ENCODE measurements around the gene TMED10.

The TMED10 gene

DNA sequence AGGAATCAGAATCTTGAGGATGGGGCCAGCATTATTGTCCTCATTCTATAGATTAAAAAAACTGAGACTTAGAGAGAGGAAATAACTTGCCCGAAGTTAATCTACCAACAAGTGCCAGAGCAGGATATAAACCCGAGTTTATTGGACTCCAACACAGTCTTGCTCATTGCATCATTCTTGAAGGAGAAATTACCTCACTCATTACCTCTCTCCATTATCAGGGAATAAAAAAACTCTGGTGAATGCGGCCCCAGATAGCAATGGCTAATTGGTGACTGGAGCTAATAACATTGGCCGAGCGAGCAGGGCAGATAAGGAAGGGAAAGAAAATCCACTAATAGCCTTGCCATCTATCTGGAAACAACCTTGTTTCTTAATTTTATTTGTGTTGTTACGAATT lies 24.7 kb upstream of the TMED10 start:
- Histone ChIP-seq H3K27ac (ENCODE audit: low read length) (no peak overlapping the region), H2AFZ (ENCODE audit: low read depth, low read length) (no peak overlapping the region), H3K9me3 (ENCODE audit: insufficient read depth, low read length) (no peaks in the 10 kb centered on the region), H3K4me2 (ENCODE audit: low read length) (no peak overlapping the region), H3K4me1 (ENCODE audit: low read length) (peaks cover 8% of the 10 kb centered on the region), H3K79me2 (ENCODE audit: low read length) (no peaks in the 10 kb centered on the region), H3K27me3 (ENCODE audit: low read depth, low read length) (no peaks in the 10 kb centered on the region), H4K20me1 (ENCODE audit: insufficient read depth, low read length) (no peaks in the 10 kb centered on the region), H3K9ac (ENCODE audit: low read length) (no peak overlapping the region), H3K4me3 (ENCODE audit: low read length) (no peak overlapping the region), H3K36me3 (replicated peaks; ENCODE audit: low read depth, low read length) (no peaks in the 10 kb centered on the region)
- no peak for TF ChIP-seq EZH2phosphoT487 (IDR thresholded peaks at IDR 0.05; ENCODE audit: low read depth)
- TF ChIP-seq, protein P1, sequence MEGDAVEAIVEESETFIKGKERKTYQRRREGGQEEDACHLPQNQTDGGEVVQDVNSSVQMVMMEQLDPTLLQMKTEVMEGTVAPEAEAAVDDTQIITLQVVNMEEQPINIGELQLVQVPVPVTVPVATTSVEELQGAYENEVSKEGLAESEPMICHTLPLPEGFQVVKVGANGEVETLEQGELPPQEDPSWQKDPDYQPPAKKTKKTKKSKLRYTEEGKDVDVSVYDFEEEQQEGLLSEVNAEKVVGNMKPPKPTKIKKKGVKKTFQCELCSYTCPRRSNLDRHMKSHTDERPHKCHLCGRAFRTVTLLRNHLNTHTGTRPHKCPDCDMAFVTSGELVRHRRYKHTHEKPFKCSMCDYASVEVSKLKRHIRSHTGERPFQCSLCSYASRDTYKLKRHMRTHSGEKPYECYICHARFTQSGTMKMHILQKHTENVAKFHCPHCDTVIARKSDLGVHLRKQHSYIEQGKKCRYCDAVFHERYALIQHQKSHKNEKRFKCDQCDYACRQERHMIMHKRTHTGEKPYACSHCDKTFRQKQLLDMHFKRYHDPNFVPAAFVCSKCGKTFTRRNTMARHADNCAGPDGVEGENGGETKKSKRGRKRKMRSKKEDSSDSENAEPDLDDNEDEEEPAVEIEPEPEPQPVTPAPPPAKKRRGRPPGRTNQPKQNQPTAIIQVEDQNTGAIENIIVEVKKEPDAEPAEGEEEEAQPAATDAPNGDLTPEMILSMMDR (IDR thresholded peaks at IDR 0.05; ENCODE audit: low read depth, low read length), result no peak

DNA sequence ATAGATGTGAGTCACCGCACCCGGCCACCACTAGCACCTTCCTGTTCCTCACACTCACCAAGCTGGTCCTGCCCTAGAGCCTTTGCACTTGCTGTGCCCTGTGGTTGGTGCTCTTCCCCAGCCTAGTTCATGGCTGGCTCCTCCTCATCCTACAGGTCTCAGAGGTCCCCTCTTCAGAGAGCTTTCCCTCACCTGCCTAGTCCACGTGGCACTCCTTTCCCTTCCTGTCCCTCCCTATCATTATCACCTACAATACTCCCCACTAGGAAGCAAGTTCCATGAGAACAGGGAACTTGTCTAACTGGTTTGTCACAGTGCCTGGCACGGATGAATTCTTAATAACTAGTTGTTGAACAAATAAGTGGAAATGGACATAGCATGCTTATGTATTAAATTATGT lies 24.0 kb upstream of the TMED10 start:
- H3K9ac ChIP-seq (ENCODE audit: low read length), result no peak overlapping the region
- H3K27me3 ChIP-seq (ENCODE audit: low read depth, low read length), result no peaks in the 10 kb centered on the region
- H3K79me2 ChIP-seq (ENCODE audit: low read length), result no peaks in the 10 kb centered on the region
- TF ChIP-seq, protein P1 (IDR thresholded peaks at IDR 0.05; ENCODE audit: low read depth, low read length), result no peak
- no peak for TF ChIP-seq EZH2phosphoT487 (IDR thresholded peaks at IDR 0.05; ENCODE audit: low read depth)
- H4K20me1 ChIP-seq (ENCODE audit: insufficient read depth, low read length), result no peaks in the 10 kb centered on the region
- no peak overlapping the region for H2AFZ ChIP-seq (ENCODE audit: low read depth, low read length)
- H3K4me2 ChIP-seq (ENCODE audit: low read length), result no peak overlapping the region
- H3K4me1 ChIP-seq (ENCODE audit: low read length), result peaks cover 10% of the 10 kb centered on the region
- H3K36me3 ChIP-seq (replicated peaks; ENCODE audit: low read depth, low read length), result no peaks in the 10 kb centered on the region
- no peaks in the 10 kb centered on the region for H3K9me3 ChIP-seq (ENCODE audit: insufficient read depth, low read length)
- H3K27ac ChIP-seq (ENCODE audit: low read length), result no peak overlapping the region
- H3K4me3 ChIP-seq (ENCODE audit: low read length), result no peak overlapping the region

DNA sequence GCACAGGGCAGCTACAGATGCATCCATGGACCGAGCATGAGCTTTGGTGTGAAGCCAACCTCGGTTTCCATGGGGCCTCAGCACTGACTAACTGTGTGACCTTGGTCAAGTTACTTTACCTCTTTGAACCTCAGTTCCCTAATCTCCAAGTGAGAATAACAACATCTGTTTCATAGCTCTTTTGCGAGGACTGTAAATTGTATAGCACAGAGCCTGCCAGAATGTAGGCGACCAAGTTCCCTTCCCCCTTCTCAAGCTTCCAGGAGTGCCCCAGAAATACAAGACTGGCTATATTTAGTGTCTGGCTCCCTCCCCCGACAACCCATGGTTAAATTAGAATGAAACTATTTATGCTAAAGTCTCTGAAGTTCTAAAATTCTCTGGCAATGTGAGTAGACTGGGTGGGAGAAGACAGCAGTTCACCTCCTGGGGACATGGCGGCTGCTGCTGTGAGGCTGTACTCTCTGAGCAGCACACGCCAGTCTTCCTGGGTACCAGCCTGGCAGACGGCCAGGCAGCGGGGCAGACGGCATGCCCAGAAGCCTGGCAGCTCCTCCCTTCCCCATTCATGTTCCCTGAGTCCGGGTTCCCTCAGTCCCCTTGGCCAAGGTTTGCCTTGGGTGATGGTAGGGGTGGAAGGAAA lies 22.0 kb upstream of the TMED10 start:
- no peaks in the 10 kb centered on the region for H3K9me3 ChIP-seq (ENCODE audit: insufficient read depth, low read length)
- no peak for TF ChIP-seq EZH2phosphoT487 (IDR thresholded peaks at IDR 0.05; ENCODE audit: low read depth)
- TF ChIP-seq, protein P1 (IDR thresholded peaks at IDR 0.05; ENCODE audit: low read depth, low read length), result no peak
- no peaks in the 10 kb centered on the region for H3K36me3 ChIP-seq (replicated peaks; ENCODE audit: low read depth, low read length)
- H3K9ac ChIP-seq (ENCODE audit: low read length), result no peak overlapping the region
- no peak overlapping the region for H3K27ac ChIP-seq (ENCODE audit: low read length)
- no peak overlapping the region for H3K4me3 ChIP-seq (ENCODE audit: low read length)
- no peaks in the 10 kb centered on the region for H3K27me3 ChIP-seq (ENCODE audit: low read depth, low read length)
- H4K20me1 ChIP-seq (ENCODE audit: insufficient read depth, low read length), result no peaks in the 10 kb centered on the region
- H2AFZ ChIP-seq (ENCODE audit: low read depth, low read length), result no peak overlapping the region
- no peak overlapping the region for H3K4me2 ChIP-seq (ENCODE audit: low read length)
- no peaks in the 10 kb centered on the region for H3K79me2 ChIP-seq (ENCODE audit: low read length)
- peaks cover 10% of the 10 kb centered on the region for H3K4me1 ChIP-seq (ENCODE audit: low read length)

DNA sequence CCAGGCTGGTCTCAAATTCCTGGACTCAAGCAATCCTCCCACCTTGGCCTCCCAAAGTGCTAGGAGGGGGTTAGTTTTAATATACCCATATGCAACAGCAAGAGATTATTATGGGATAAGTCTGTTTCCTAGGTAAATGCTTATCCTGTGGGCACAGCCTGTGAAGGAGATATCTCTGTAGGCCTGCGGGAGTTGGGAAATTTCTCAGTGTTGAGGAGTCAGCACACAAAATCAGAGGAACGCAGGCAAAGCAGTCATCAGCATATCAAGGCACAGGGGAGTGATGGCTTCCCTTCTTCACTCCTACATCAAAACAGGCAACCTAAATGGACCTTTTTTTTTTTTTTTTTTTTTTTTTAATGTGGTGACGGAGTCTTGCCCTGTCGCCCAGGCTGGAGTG lies 20.9 kb upstream of the TMED10 start:
- Histone ChIP-seq H3K9me3 (ENCODE audit: insufficient read depth, low read length) (no peaks in the 10 kb centered on the region), H4K20me1 (ENCODE audit: insufficient read depth, low read length) (no peaks in the 10 kb centered on the region), H2AFZ (ENCODE audit: low read depth, low read length) (no peak overlapping the region), H3K9ac (ENCODE audit: low read length) (no peak overlapping the region), H3K27ac (ENCODE audit: low read length) (no peak overlapping the region), H3K4me3 (ENCODE audit: low read length) (no peak overlapping the region), H3K4me2 (ENCODE audit: low read length) (no peak overlapping the region), H3K36me3 (replicated peaks; ENCODE audit: low read depth, low read length) (no peaks in the 10 kb centered on the region), H3K79me2 (ENCODE audit: low read length) (no peaks in the 10 kb centered on the region), H3K27me3 (ENCODE audit: low read depth, low read length) (no peaks in the 10 kb centered on the region), H3K4me1 (ENCODE audit: low read length) (peaks cover 10% of the 10 kb centered on the region)
- no peak for TF ChIP-seq EZH2phosphoT487 (IDR thresholded peaks at IDR 0.05; ENCODE audit: low read depth)
- TF ChIP-seq, protein P1 (IDR thresholded peaks at IDR 0.05; ENCODE audit: low read depth, low read length), result no peak

All from OCI-LY3 (cell line).